Lung (tissue), 12 donors: ENCODE results near the gene SPEF1. TPM values are rescaled to one million over a fixed set of nuclear protein-coding genes. Genes with fewer than 3 reads are reported as not detected.
"Not testable (repeated sequence)": the region's sequence is repeated elsewhere in the genome, so short reads cannot be mapped to it uniquely, and the experiment has no call there.

Experiments
- ATAC-seq: fragments of 200-7000 bp; cut with Tn5 transposase; one replicate; pipeline ENCODE4 v1.9.1; 2020; ENCODE audit warnings: moderate number of reproducible peaks; ENCODE audit not compliant: insufficient read depth, low FRiP score
- DNase-seq, 3 donors: peaks; one replicate each; pipeline ENCODE4 v3.0.0-alpha.2; 2013 to 2017
- H3K27ac ChIP-seq, 2 donors: one replicate each; pipeline ENCODE4 v1.5.1; 2013; ENCODE audit warnings: mild to moderate bottlenecking in 2 of 2, moderate library complexity in 2 of 2, control low read depth in 1 of 2, inconsistent platforms in 1 of 2, low read depth in 1 of 2, low read length in 1 of 2
- H3K27me3 ChIP-seq, 3 donors: one replicate each; pipeline ENCODE4 v1.5.1; 2013; ENCODE audit warnings: low read length in 2 of 3; ENCODE audit not compliant: control insufficient read depth in 3 of 3, insufficient read depth in 3 of 3
- H3K36me3 ChIP-seq, 4 donors: one replicate each; pipeline ENCODE4 v1.5.1; 2013; ENCODE audit warnings: low read length in 4 of 4, mild to moderate bottlenecking in 1 of 4, moderate library complexity in 1 of 4; ENCODE audit not compliant: control insufficient read depth in 4 of 4, insufficient read depth in 4 of 4
- H3K4me1 ChIP-seq, 5 donors: one replicate each; pipeline ENCODE4 v1.5.1; 2013; ENCODE audit warnings: low read length in 5 of 5, mild to moderate bottlenecking in 2 of 5, moderate library complexity in 1 of 5; ENCODE audit not compliant: control insufficient read depth in 5 of 5, insufficient read depth in 5 of 5
- H3K4me3 ChIP-seq: one replicate; pipeline ENCODE4 v1.5.1; 2013; ENCODE audit warnings: mild to moderate bottlenecking, control low read depth, moderate library complexity
- H3K9ac ChIP-seq, 2 donors: one replicate each; pipeline ENCODE4 v1.5.1; 2013; ENCODE audit warnings: low read length in 2 of 2, control low read depth in 1 of 2; ENCODE audit not compliant: insufficient read depth in 1 of 2
- H3K9me3 ChIP-seq, 4 donors: one replicate each; pipeline ENCODE4 v1.5.1; 2013; ENCODE audit warnings: low read length in 3 of 4, mild to moderate bottlenecking in 1 of 4, moderate library complexity in 1 of 4; ENCODE audit not compliant: control insufficient read depth in 4 of 4, insufficient read depth in 3 of 4
- CTCF ChIP-seq: IDR thresholded peaks from 2 replicates; pipeline ENCODE4 v1.5.1; 2012; ENCODE audit warnings: mild to moderate bottlenecking; ENCODE audit errors: control extremely low read depth, extremely low read depth
- WGBS, 2 donors: extraction: QIAGEN DNeasy Blood & Tissue Kit; methylation state at CpG; one replicate each; pipeline ENCODE4 v1.1.7; 2013; 5-methylcytosine and 5-hydroxymethylcytosine counted together
- polyA plus RNA-seq, 2 donors: library from polyadenylated mRNA; stranded (reverse); fragments of 200-250 nt; gene quantifications; one replicate each; pipeline ENCODE4 v1.2.1, GENCODE V29; 2013
- total RNA-seq, 2 donors: library from RNA; depleted of rRNA in 1 of 2; stranded (reverse); fragments of >200 nt in 1 of 2; gene quantifications; one replicate each; pipeline ENCODE4 v1.2.1, GENCODE V29; 2014 to 2021
- donor health status: control.
- donor health status: control.
- donor health status: Bipolar disorder and iron deficiency.
- donor health status: healthy.
- donor health status: DM: yes; HTN: yes; CAD: no.

Gene SPEF1
- total and polyA plus RNA-seq, 4 donors, result 9.6 to 15.5 (median 11.8) TPM

- Histone ChIP-seq H3K27ac (peak overlapping the region in 1 of 2 donors; percentile 78), H3K36me3 (peaks cover 0 to 29% (median 11%) of the 10 kb centered on the region in 4 donors), H3K27me3 (no peaks in the 10 kb centered on the region), H3K4me1 (peaks cover 0 to 40% (median 14%) of the 10 kb centered on the region in 5 donors), H3K9ac (no peak overlapping the region), H3K4me3 (peak overlapping the region; percentile 87), H3K9me3 (no peaks in the 10 kb centered on the region)
- TF ChIP-seq CTCF, result no peak
- no peak for ATAC-seq
- no peak for DNase-seq
- 11 to 19% methylated on average over 28 to 33 of the region's 33 CpGs for WGBS, 2 donors
Measured at GRCh38 chr20:3796477-3797225, 15.4 kb upstream of the SPEF1 start.

GRCh38 chr20:3795511-3796468 is 14.5 kb upstream of the SPEF1 start, which contains the start of gene CDC25B:
Gene CDC25B (plus strand): TSS chr20:3796310. CDS start chr20:3796532, 222 bp downstream.
- TF ChIP-seq CTCF, result no peak

GRCh38 chr20:3794701-3795420 is 13.6 kb upstream of the SPEF1 start:
- H3K4me3 ChIP-seq, result no peak overlapping the region
- no peak for ATAC-seq
- DNase-seq, result no peak
- peaks cover 0 to 40% (median 13%) of the 10 kb centered on the region in 5 donors for H3K4me1 ChIP-seq
- H3K9ac ChIP-seq, result peak overlapping the region in 1 of 2 donors; percentile 92
- no peak for TF ChIP-seq CTCF
- H3K27me3 ChIP-seq, result no peaks in the 10 kb centered on the region
- 86 to 92% methylated on average over 25 of the region's 25 CpGs for WGBS, 2 donors
- H3K36me3 ChIP-seq, result peaks cover 0 to 11% (median under 1%) of the 10 kb centered on the region in 4 donors
- H3K9me3 ChIP-seq, result no peaks in the 10 kb centered on the region
- peak overlapping the region; percentile 39 to 98 for H3K27ac ChIP-seq

More at GRCh38 chr20:3795511-3796468, 14.5 kb upstream of the SPEF1 start, which contains the start of gene CDC25B:
- Histone ChIP-seq H3K4me3 (peak within 1 kb of the TSS; percentile 87), H3K36me3 (peaks cover 0 to 20% (median 7%) of the 10 kb centered on the region in 4 donors), H3K9me3 (no peaks in the 10 kb centered on the region), H3K4me1 (peaks cover 0 to 40% (median 14%) of the 10 kb centered on the region in 5 donors), H3K27me3 (no peaks in the 10 kb centered on the region), H3K9ac (peak within 1 kb of the TSS; percentile 86 to 92), H3K27ac (peak within 1 kb of the TSS; percentile 96 to 98)
- DNase-seq (peak; percentile 96 to 97 (median 96)), ATAC-seq (peak; percentile 92)
- 1% methylated on average over 59 to 67 of the region's 69 CpGs for WGBS, 2 donors

- ATAC-seq, H3K9me3 ChIP-seq, H3K9ac ChIP-seq, H3K36me3 ChIP-seq, H3K27ac ChIP-seq, H3K4me3 ChIP-seq, DNase-seq, H3K27me3 ChIP-seq: not testable (repeated sequence)
- peaks cover 0 to 33% (median 8%) of the 10 kb centered on the region in 5 donors for H3K4me1 ChIP-seq
- WGBS, 2 donors, result 82 to 97% methylated on average over 1 of the region's 3 CpGs
Measured at GRCh38 chr20:3794168-3794567, 12.9 kb upstream of the SPEF1 start.

- not testable (repeated sequence) for H3K27ac ChIP-seq, ATAC-seq, H3K9me3 ChIP-seq, H3K9ac ChIP-seq, H3K27me3 ChIP-seq, DNase-seq, H3K4me3 ChIP-seq
- H3K36me3 ChIP-seq, result peaks cover 0 to 11% (median 7%) of the 10 kb centered on the region in 4 donors
- WGBS, 2 donors, result 95% methylated on average over 4 of the region's 4 CpGs
- H3K4me1 ChIP-seq, result peaks cover 10 to 27% (median 16%) of the 10 kb centered on the region in 5 donors
Measured at GRCh38 chr20:3789201-3789600, 8.0 kb upstream of the SPEF1 start.
